OCI-LY1 (cell line): ENCODE results near the gene AMIGO3.

Experiments used
- H2AFZ ChIP-seq: fragments of 200-600 bp; sonication (generic), shearing (Covaris generic); 2 replicates; pipeline ENCODE4 v1.6.0; 2014; ENCODE audit warnings: antibody characterized with exemption, mild to moderate bottlenecking, low read length
- H3F3A ChIP-seq: fragments of 200-600 bp; sonication (generic), shearing (Covaris generic); 2 replicates; pipeline ENCODE4 v1.6.0; 2014; ENCODE audit warnings: mild to moderate bottlenecking, antibody characterized with exemption, low read length, moderate library complexity; ENCODE audit not compliant: insufficient read depth
- H3K27ac ChIP-seq: fragments of 200-600 bp; sonication (generic); 2 replicates; pipeline ENCODE4 v1.5.1; 2014; ENCODE audit warnings: low read length, mixed run types, mild to moderate bottlenecking, low read depth; ENCODE audit not compliant: poor library complexity, severe bottlenecking
- H3K27me3 ChIP-seq: fragments of 200-600 bp; sonication (generic); 2 replicates; pipeline ENCODE4 v1.6.0; 2014; ENCODE audit warnings: antibody characterized with exemption, mild to moderate bottlenecking, low read length, moderate library complexity; ENCODE audit not compliant: insufficient read depth
- H3K36me3 ChIP-seq: fragments of 200-600 bp; sonication (generic); 2 replicates; pipeline ENCODE4 v1.6.1; 2014; ENCODE audit warnings: mild to moderate bottlenecking, antibody characterized with exemption, low read length, moderate library complexity, mixed read lengths; ENCODE audit not compliant: insufficient read depth
- H3K4me1 ChIP-seq: fragments of 200-600 bp; sonication (generic); 2 replicates; pipeline ENCODE4 v1.5.1; 2014; ENCODE audit warnings: mild to moderate bottlenecking, low read length, moderate library complexity; ENCODE audit not compliant: insufficient read depth, severe bottlenecking
- H3K4me2 ChIP-seq: fragments of 200-600 bp; sonication (generic), shearing (Covaris generic); 2 replicates; pipeline ENCODE4 v1.6.1; 2014; ENCODE audit warnings: low read length
- H3K4me3 ChIP-seq: fragments of 200-600 bp; sonication (generic); 2 replicates; pipeline ENCODE4 v1.5.1; 2014; ENCODE audit warnings: low read length, low read depth, mild to moderate bottlenecking, mixed read lengths; ENCODE audit not compliant: poor library complexity, severe bottlenecking
- H3K79me2 ChIP-seq: fragments of 200-600 bp; shearing (Covaris generic); 2 replicates; pipeline ENCODE4 v1.6.1; 2016; ENCODE audit warnings: mixed run types, low read length, mixed read lengths; ENCODE audit not compliant: insufficient read depth
- H3K9ac ChIP-seq: fragments of 200-600 bp; sonication (generic), shearing (Covaris generic); 2 replicates; pipeline ENCODE4 v1.6.1; 2014; ENCODE audit warnings: mild to moderate bottlenecking, low read length, mixed read lengths
- H3K9me2 ChIP-seq: fragments of 200-600 bp; sonication (generic), shearing (Covaris generic); 2 replicates; pipeline ENCODE4 v1.6.1; 2014; ENCODE audit warnings: low read depth, mild to moderate bottlenecking, low read length, mixed read lengths
- H3K9me3 ChIP-seq: fragments of 200-600 bp; shearing (Covaris generic); 2 replicates; pipeline ENCODE4 v1.6.1; 2014; ENCODE audit warnings: low read length, mixed read lengths
- H4K20me1 ChIP-seq: fragments of 200-600 bp; sonication (generic), shearing (Covaris generic); 2 replicates; pipeline ENCODE4 v1.6.0; 2016; ENCODE audit warnings: mild to moderate bottlenecking, low read length; ENCODE audit not compliant: insufficient read depth
- CTCF ChIP-seq: fragments of 200-600 bp; sonication (generic), shearing (Covaris generic); IDR thresholded peaks from 2 replicates; pipeline ENCODE4 v1.5.1; 2017; ENCODE audit warnings: mild to moderate bottlenecking, antibody characterized with exemption, low read length, moderate library complexity, mixed read lengths
- EZH2 ChIP-seq: fragments of 200-600 bp; sonication (generic), shearing (Covaris generic); IDR thresholded peaks from 2 replicates; pipeline ENCODE4 v1.8.0; 2017; ENCODE audit warnings: borderline replicate concordance, mixed run types, mild to moderate bottlenecking, antibody characterized with exemption, low read length, moderate library complexity, mixed read lengths

AMIGO3 gene

GRCh38 chr3:49732597-49732996 lies 13.1 kb upstream of the AMIGO3 start:
- Histone ChIP-seq H2AFZ (no peak overlapping the region), H3K9ac (no peak overlapping the region), H3K9me3 (no peaks in the 10 kb centered on the region), H3K27me3 (no peaks in the 10 kb centered on the region), H3K36me3 (peaks cover 55% of the 10 kb centered on the region), H4K20me1 (no peaks in the 10 kb centered on the region), H3K9me2 (no peaks in the 10 kb centered on the region), H3K79me2 (no peaks in the 10 kb centered on the region), H3K4me2 (no peak overlapping the region), H3K4me3 (no peak overlapping the region), H3K4me1 (no peaks in the 10 kb centered on the region), H3K27ac (no peak overlapping the region), H3F3A (no peaks in the 10 kb centered on the region)
- TF ChIP-seq EZH2 (no peak), CTCF (no peak)

GRCh38 chr3:49729966-49730609 lies 10.6 kb upstream of the AMIGO3 start:
- H3K9ac ChIP-seq: no peak overlapping the region
- no peaks in the 10 kb centered on the region for H3F3A ChIP-seq
- TF ChIP-seq CTCF (no peak), EZH2 (no peak)
- H3K79me2 ChIP-seq: no peaks in the 10 kb centered on the region
- no peaks in the 10 kb centered on the region for H4K20me1 ChIP-seq
- H3K27ac ChIP-seq: no peak overlapping the region
- H3K36me3 ChIP-seq: peaks cover 48% of the 10 kb centered on the region
- no peaks in the 10 kb centered on the region for H3K27me3 ChIP-seq
- H3K4me2 ChIP-seq: no peak overlapping the region
- no peak overlapping the region for H3K4me3 ChIP-seq
- H3K4me1 ChIP-seq: peaks cover 12% of the 10 kb centered on the region
- no peak overlapping the region for H2AFZ ChIP-seq
- no peaks in the 10 kb centered on the region for H3K9me2 ChIP-seq
- no peaks in the 10 kb centered on the region for H3K9me3 ChIP-seq

GRCh38 chr3:49727924-49728361 lies 8.5 kb upstream of the AMIGO3 start:
- Histone ChIP-seq H3K27me3 (no peaks in the 10 kb centered on the region), H3K4me3 (no peak overlapping the region), H2AFZ (no peak overlapping the region), H3K4me1 (peaks cover 24% of the 10 kb centered on the region), H3K4me2 (no peak overlapping the region), H4K20me1 (no peaks in the 10 kb centered on the region), H3K79me2 (no peaks in the 10 kb centered on the region), H3K36me3 (peaks cover 33% of the 10 kb centered on the region), H3K9me3 (no peaks in the 10 kb centered on the region), H3K9me2 (no peaks in the 10 kb centered on the region), H3K9ac (no peak overlapping the region), H3F3A (no peaks in the 10 kb centered on the region), H3K27ac (no peak overlapping the region)
- no peak for TF ChIP-seq CTCF
- TF ChIP-seq EZH2: no peak
